Ishikawa (cell line): ENCODE results near the gene IQSEC3.

ENCODE experiments used
- CEBPB ChIP-seq: IDR thresholded peaks from 2 replicates; pipeline ENCODE4 v1.6.1; 2012
- CREB1 ChIP-seq: IDR thresholded peaks from 2 replicates; pipeline ENCODE4 v1.6.1; 2012; ENCODE audit warnings: low read depth
- EGR1 ChIP-seq: IDR thresholded peaks from 2 replicates; pipeline ENCODE4 v1.6.1; 2012
- EP300 ChIP-seq: IDR thresholded peaks from 2 replicates; pipeline ENCODE4 v1.6.1; 2012; ENCODE audit warnings: borderline replicate concordance
- FOXM1 ChIP-seq: IDR thresholded peaks from 2 replicates; pipeline ENCODE4 v1.6.1; 2012; ENCODE audit warnings: low read depth, borderline replicate concordance
- MAX ChIP-seq: IDR thresholded peaks from 2 replicates; pipeline ENCODE4 v1.6.1; 2012
- NFIC ChIP-seq: IDR thresholded peaks from 2 replicates; pipeline ENCODE4 v1.6.1; 2012
- RAD21 ChIP-seq: IDR thresholded peaks from 2 replicates; pipeline ENCODE4 v1.6.1; 2012; ENCODE audit warnings: low read depth
- REST ChIP-seq: IDR thresholded peaks from 2 replicates; pipeline ENCODE4 v1.6.1; 2012; ENCODE audit warnings: low read depth, mild to moderate bottlenecking
- TAF1 ChIP-seq: IDR thresholded peaks from 2 replicates; pipeline ENCODE4 v1.6.1; 2012; ENCODE audit warnings: low read depth, mild to moderate bottlenecking
- TCF12 ChIP-seq: IDR thresholded peaks from 2 replicates; pipeline ENCODE4 v1.6.1; 2012; ENCODE audit warnings: low read depth
- TEAD4 ChIP-seq: IDR thresholded peaks from 2 replicates; pipeline ENCODE4 v1.6.1; 2012
- USF1 ChIP-seq: IDR thresholded peaks from 2 replicates; pipeline ENCODE4 v1.6.1; 2012
- YY1 ChIP-seq: IDR thresholded peaks from 2 replicates; pipeline ENCODE4 v1.6.1; 2012; ENCODE audit warnings: low read depth
- ZBTB7A ChIP-seq: IDR thresholded peaks from 2 replicates; pipeline ENCODE4 v1.6.1; 2012; ENCODE audit warnings: low read depth

Gene IQSEC3

GRCh38 chr12:104551-105081, 38.0 kb downstream of the IQSEC3 start:
- TF ChIP-seq ZBTB7A (no peak), RAD21 (no peak), REST (no peak), FOXM1 (no peak), MAX (no peak), TAF1 (no peak), USF1 (no peak), TCF12 (no peak), TEAD4 (no peak), CREB1 (no peak), NFIC (no peak), CEBPB (no peak)

- no peak for TF ChIP-seq MAX
- TF ChIP-seq CREB1: no peak
- no peak for TF ChIP-seq EGR1
- TF ChIP-seq NFIC: no peak
- TF ChIP-seq ZBTB7A: no peak
- no peak for TF ChIP-seq RAD21
- no peak for TF ChIP-seq YY1
- no peak for TF ChIP-seq CEBPB
- no peak for TF ChIP-seq REST
- no peak for TF ChIP-seq TCF12
- TF ChIP-seq USF1: no peak
- no peak for TF ChIP-seq TEAD4
- no peak for TF ChIP-seq TAF1
Measured at GRCh38 chr12:105696-106095, 39.1 kb downstream of the IQSEC3 start.

- TF ChIP-seq CREB1 (no peak), ZBTB7A (no peak), MAX (no peak), FOXM1 (no peak), NFIC (no peak), EP300 (no peak), CEBPB (no peak), USF1 (no peak), REST (no peak), TEAD4 (no peak), TCF12 (no peak)
Measured at GRCh38 chr12:106118-106591, 39.6 kb downstream of the IQSEC3 start.

GRCh38 chr12:108594-108993, 42.0 kb downstream of the IQSEC3 start:
- peak; percentile 18; the same call in 1 of the 2 replicates for TF ChIP-seq RAD21
- TF ChIP-seq NFIC: peak; percentile 76; the same call in 1 of the 2 replicates
- TF ChIP-seq FOXM1: no peak
